ENCODE measurements around the gene ADCY7.

- TF ChIP-seq, protein P1, sequence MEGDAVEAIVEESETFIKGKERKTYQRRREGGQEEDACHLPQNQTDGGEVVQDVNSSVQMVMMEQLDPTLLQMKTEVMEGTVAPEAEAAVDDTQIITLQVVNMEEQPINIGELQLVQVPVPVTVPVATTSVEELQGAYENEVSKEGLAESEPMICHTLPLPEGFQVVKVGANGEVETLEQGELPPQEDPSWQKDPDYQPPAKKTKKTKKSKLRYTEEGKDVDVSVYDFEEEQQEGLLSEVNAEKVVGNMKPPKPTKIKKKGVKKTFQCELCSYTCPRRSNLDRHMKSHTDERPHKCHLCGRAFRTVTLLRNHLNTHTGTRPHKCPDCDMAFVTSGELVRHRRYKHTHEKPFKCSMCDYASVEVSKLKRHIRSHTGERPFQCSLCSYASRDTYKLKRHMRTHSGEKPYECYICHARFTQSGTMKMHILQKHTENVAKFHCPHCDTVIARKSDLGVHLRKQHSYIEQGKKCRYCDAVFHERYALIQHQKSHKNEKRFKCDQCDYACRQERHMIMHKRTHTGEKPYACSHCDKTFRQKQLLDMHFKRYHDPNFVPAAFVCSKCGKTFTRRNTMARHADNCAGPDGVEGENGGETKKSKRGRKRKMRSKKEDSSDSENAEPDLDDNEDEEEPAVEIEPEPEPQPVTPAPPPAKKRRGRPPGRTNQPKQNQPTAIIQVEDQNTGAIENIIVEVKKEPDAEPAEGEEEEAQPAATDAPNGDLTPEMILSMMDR (conservative IDR thresholded peaks at IDR 0.05) = no peak
- no peak for TF ChIP-seq ZFX (IDR thresholded peaks at IDR 0.05)
Measured at GRCh38 chr16:50260206-50261159, 5.9 kb upstream of the ADCY7 start.

Data from C4-2B (cell line).